ENCODE results near the gene OXSR1.
"Not testable (repeated sequence)": the region's sequence is repeated elsewhere in the genome, so short reads cannot be mapped to it uniquely, and the experiment has no call there.

The OXSR1 gene

DNA sequence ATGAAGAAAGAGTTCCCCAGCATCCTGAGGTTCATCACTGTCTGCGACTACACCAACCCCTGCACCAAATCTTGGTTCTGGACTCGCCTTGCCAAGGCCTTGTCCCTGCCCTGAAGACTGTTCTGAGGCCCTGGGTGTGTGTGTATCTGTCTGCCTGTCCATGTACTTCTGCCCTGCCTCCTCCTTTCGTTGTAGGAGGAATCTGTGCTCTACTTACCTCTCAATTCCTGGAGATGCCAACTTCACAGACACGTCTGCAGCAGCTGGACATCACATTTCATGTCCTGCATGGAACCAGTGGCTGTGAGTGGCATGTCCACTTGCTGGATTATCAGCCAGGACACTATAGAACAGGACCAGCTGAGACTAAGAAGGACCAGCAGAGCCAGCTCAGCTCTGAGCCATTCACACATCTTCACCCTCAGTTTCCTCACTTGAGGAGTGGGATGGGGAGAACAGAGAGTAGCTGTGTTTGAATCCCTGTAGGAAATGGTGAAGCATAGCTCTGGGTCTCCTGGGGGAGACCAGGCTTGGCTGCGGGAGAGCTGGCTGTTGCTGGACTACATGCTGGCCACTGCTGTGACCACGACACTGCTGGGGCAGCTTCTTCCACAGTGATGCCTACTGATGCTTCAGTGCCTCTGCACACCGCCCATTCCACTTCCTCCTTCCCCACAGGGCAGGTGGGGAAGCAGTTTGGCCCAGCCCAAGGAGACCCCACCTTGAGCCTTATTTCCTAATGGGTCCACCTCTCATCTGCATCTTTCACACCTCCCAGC is 24.0 kb upstream of the OXSR1 start:
- in situ Hi-C loops (cut with HindIII; ENCODE audit: low sequenced_read_pairs) = no loop called here

DNA sequence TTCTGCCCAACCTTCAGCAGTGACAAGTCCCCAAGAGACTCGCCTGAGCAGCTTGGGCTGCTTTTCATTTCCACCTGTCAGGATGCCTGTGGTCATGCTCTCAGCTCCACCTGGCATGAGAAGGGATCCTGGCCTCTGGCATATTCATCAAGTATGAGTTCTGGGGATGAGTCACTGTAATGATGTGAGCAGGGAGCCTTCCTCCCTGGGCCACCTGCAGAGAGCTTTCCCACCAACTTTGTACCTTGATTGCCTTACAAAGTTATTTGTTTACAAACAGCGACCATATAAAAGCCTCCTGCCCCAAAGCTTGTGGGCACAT is 23.4 kb upstream of the OXSR1 start:
- in situ Hi-C loops (cut with HindIII; ENCODE audit: low sequenced_read_pairs) = no loop called here

GRCh38 chr3:38142959-38143358 is 22.4 kb upstream of the OXSR1 start:
- in situ Hi-C loops (cut with HindIII; ENCODE audit: low sequenced_read_pairs) = no loop called here

DNA sequence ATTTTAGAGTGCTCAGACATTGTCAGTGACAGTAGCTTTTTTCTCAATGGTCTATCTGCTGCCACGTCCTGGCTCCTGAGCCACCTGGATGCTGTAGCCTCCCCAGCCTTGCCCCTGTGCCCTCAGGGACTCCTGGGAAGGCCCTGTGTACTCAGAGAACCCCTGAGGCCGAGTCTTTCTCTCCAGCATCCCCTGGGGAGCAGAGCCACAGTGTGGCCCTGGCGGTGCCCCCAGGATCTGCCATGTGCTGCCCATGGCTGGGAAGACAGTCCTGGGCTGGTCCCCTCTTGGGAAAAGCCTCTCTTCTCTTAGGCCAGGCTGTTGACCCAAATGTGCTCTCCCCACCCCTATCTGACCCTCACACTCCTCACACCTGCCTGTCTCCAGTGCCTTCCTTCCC is 21.8 kb upstream of the OXSR1 start:
- in situ Hi-C loops (cut with HindIII; ENCODE audit: low sequenced_read_pairs) = no loop called here

DNA sequence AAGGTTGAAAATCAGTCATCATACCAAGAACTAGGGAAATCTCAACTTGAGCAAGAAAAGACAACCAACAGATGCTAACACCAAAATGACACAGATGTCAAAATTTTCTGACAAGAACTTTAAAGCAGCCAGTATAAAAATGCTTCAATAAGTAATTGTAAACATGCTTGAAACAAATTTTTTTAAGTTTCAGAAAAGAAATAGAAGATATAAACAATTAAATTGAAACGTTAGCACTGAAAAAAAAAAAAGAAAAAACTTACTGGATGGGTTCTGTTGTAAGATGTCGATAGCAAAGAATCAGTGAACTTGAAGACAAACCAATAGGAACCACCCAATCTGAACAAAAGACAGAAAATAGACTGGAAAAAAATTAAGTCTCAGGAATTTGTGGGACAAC is 18.8 kb upstream of the OXSR1 start:
- in situ Hi-C loops (cut with HindIII; ENCODE audit: low sequenced_read_pairs) = no loop called here

DNA sequence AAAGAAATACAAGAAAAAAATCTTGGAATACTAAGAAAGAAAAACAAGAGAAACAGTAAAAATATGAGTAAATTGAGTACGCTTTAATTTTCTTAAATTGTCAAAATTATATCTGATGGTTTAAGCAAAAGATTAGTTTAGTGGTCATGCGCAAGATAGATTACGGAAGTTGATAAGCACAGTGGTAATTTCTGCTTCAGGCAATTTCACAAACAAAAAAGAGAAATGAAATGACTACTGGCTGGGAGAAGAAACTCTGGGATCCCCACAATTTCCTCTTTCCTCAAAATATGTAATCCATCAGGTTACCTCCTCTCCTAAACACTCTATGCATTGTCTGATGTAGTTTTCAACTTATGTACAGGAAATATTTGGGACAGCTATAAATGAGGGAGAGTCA is 17.9 kb upstream of the OXSR1 start:
- in situ Hi-C loops (cut with HindIII; ENCODE audit: low sequenced_read_pairs) = no loop called here

- in situ Hi-C loops (cut with HindIII; ENCODE audit: low sequenced_read_pairs) = no loop called here
These were observed 16.9 kb upstream of the OXSR1 start for GRCh38 chr3:38148311-38148882.

DNA sequence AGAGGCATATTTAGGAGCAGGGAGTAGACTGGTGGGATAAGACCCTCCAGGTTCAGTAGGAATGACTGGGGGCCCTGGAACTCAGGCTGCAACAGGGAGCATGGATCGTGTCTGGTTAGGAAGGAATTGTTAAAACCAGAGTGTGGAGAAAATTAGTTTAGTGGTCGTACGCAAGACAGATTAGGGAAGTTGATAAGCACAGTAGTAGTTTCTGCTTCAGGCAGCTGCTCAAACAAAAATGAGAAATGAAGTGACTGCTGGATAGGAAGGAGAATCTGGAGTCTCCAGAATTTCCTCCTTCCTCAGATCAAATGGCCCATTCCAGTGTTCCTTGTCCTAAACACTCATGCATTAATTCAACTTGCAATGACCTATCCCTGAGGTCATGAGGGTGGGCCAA is 15.6 kb upstream of the OXSR1 start:
- in situ Hi-C loops (cut with HindIII; ENCODE audit: low sequenced_read_pairs) = no loop called here

DNA sequence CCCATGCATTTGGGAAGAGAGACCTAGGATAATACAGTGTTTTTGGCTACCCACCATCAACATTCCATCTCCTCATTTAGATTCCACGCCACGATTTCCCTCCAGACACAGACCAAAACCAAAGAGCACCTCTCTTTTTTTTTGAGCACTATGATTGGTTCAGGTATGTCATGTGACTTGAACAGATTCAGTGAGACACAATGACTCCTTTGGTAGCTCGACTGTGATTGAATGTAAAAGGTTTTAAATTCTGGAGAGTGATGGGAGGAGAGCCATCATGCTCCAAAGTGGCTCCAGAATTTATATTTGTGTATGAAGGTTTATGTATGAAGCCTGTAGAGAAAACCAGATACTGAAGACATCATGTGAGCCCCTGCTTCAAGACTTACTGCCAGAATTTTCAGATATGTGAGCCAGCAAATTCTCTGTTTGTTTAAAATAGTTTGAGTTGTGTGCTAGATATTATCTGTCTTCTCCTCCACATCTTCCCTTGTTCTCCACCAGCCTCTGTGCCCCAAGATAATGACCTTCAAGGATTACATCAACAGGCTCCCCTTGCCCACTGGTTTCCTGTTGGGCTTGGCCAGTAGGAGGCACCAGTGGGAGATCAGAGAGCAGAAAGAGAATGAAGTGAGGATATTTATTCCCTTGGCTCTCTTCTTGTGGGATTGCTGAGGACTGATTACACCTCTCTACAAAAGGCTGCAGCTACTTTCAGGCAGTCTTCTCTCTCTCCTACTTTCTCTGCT is 14.4 kb upstream of the OXSR1 start:
- in situ Hi-C loops (cut with HindIII; ENCODE audit: low sequenced_read_pairs) = no loop called here

GRCh38 chr3:38151667-38152265 is 13.6 kb upstream of the OXSR1 start:
- in situ Hi-C loops (cut with HindIII; ENCODE audit: low sequenced_read_pairs) = no loop called here

DNA sequence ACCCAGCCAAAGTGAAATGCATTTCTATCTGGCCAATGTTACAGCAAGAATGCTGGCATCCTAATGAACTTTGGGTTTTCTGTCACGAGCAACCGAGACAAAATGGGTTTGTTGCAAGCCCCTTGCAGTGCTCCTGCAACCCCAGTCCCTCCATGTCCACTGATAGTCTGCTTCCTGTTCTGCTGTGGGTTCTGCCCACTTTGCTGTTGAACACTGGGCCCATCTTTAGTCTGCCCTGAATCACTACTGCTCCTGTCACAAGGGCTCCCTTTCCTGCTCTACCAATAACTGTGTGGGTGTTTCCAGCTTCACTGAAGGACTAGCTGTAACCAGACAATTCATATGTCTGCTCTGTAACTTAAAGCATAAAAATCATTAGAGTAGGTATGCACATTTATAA is 12.7 kb upstream of the OXSR1 start:
- in situ Hi-C loops (cut with HindIII; ENCODE audit: low sequenced_read_pairs) = no loop called here

DNA sequence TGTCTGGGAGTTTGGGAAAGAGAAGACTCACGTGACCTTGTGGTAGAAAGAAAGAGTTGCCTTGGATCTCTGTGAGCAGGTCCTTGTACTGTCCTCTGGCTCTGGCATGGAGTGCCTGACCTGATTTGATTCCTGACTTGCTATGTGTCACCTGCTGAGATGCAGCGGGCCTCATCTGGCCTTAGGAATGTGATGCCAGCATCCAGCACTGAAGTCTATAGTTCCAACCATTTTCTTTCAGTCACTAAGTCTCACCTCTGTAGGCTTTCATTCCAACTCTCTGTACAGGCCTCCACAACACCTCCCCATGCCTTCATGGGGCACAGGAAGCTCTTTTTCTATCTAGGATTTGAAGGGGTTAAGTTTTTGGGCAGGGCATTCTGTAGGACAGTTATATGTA is 12.1 kb upstream of the OXSR1 start:
- in situ Hi-C loops (cut with HindIII; ENCODE audit: low sequenced_read_pairs) = no loop called here

DNA sequence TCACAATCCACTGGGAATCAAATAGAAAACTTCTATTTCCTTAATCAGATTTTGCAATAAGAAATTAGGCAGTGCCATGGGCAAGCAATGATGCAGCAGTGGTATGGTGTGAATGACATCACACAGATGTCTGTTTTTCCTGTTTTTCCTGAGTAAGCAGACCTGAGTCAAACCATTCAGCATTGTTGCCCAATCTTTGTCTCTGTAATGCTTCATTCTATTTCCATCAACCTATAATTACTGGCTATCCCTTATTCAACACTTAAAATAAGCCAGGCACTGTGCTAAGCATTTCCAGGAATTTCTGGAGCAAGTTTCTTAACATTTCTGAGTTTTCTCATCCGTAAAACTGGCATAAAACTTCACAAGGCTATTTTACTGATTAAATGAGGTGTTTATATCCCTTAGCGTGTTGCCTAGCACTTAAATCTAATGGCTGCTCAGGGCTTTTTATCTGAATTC is 11.3 kb upstream of the OXSR1 start:
- in situ Hi-C loops (cut with HindIII; ENCODE audit: low sequenced_read_pairs) = no loop called here

DNA sequence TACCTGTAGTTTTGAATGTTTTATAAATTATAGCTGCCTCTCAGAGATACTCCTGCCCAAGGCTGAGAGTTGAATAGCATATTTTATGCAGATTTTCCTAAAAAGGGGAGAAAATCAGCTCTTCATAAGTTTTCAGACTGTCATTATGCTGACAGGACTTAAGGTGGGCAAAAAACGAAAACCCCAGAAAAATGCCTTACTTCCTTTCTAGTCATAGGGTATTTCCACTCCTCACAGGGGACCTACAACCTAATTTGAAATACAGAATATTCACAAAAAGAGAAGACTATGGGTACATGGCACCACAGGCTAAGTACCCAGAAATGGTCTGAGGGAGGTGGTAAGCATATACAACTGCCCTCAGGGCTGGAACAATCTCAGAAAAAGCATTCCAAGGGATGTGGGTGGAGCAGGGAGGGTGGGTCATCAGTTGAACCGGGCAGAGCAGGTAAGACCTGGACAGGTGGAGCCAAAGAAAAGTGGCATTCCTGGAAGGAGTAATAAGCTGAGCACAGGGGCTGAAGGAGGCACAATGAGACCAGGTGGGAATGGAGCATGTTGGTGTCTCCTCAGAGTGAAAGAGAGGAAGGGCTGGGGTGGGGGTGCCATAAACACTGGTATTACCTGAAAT is 10.6 kb upstream of the OXSR1 start:
- in situ Hi-C loops (cut with HindIII; ENCODE audit: low sequenced_read_pairs) = no loop called here

DNA sequence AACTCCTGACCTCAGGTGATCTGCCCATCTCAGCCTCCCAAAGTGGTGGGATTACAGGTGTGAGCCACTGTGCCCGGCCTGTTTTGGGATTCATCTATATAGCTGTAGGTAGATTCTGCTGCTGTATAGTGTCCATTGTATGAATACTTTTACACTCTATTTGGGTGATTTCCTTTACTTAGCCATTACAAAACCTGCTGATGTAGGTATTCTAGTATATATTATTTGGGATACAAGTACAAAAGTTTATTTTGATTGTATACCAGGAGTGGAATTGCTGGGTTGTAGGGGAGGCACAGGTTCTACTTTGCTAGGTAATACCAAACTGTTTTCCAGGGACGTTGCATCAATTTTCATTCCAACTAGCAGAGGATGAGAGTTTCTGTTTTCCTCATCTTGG is 9.5 kb upstream of the OXSR1 start:
- in situ Hi-C loops (cut with HindIII; ENCODE audit: low sequenced_read_pairs) = no loop called here

- in situ Hi-C loops (cut with HindIII; ENCODE audit: low sequenced_read_pairs) = no loop called here
These were observed 8.2 kb upstream of the OXSR1 start for GRCh38 chr3:38157117-38157516.

DNA sequence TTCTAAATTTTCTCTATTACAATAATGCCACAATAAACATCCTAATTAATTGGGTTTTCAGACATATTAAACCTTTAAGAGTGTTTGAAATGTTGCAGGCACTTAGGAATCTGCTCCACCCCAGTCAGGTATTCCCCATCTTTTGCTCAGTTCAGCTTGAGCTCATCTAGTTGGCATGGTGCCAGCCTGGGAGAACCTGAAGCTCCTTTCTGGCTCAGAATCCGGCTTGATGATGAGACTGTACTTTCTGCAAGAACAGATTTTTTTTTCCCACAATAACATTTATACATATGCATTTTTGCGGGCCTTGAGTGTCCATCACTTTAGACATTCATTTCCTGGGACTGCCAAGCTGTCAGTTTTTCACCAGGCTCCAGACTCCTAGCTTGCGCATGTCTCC is 7.7 kb upstream of the OXSR1 start:
- in situ Hi-C loops (cut with HindIII; ENCODE audit: low sequenced_read_pairs) = no loop called here

DNA sequence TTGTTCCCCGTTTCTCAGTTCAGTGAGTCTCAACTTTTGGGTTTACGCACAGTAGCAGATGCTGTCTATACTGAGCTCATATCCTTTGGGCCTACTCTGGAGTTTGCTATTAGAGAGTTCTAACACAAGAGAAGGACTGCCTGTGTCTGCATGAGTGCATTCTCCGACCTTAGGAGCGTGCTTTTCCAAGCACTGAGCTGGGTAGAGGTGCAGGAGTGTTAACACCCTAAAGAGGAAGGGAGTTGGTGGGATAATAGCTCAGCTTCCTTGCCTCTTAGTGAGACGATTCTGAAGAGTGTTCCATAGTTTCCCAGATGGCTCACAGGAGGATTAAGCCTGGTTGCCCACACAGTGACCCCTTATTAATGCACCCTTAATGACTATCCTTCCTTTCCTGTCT is 6.9 kb upstream of the OXSR1 start:
- in situ Hi-C loops (cut with HindIII; ENCODE audit: low sequenced_read_pairs) = no loop called here

DNA sequence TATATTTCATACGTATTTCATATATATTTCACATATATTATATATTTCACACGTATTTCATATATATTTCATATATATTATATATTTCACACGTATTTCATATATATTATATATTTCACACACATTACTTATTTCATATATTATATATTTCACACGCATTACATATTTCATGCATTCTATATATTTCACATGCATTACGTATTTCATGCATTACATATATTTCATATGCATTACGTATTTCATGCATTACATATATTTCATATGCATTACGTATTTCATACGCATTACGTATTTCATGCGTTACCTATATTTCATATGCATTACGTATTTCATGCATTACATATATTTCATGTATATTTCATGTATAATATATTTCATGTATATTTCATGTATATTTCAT is 4.6 kb upstream of the OXSR1 start:
- in situ Hi-C loops (cut with HindIII; ENCODE audit: low sequenced_read_pairs) = not testable (repeated sequence)

- in situ Hi-C loops (cut with HindIII; ENCODE audit: low sequenced_read_pairs) = no loop called here
These were observed 2.1 kb upstream of the OXSR1 start for GRCh38 chr3:38163117-38163840.
